HG03520 (cell line): ENCODE data around the gene ARHGDIG.
"Not testable (repeated sequence)": the region's sequence is repeated elsewhere in the genome, so short reads cannot be mapped to it uniquely, and the experiment has no call there.

Source experiments
- ATAC-seq: cut with Tn5 transposase; IDR thresholded peaks from one replicate; pipeline ENCODE4 v1.9.1; 2021; ENCODE audit warnings: mild to moderate bottlenecking, moderate library complexity; ENCODE audit not compliant: unreplicated experiment

The ARHGDIG gene

GRCh38 chr16:263182-263774, 17.1 kb upstream of the ARHGDIG start:
- no peak for ATAC-seq

- ATAC-seq: no peak
Measured at GRCh38 chr16:263944-264343, 16.4 kb upstream of the ARHGDIG start.

- no peak for ATAC-seq
Measured at GRCh38 chr16:264440-264951, 15.9 kb upstream of the ARHGDIG start.

- no peak for ATAC-seq
Measured at GRCh38 chr16:265002-265529, 15.3 kb upstream of the ARHGDIG start.

- ATAC-seq: no peak
Measured at GRCh38 chr16:265711-266110, 14.7 kb upstream of the ARHGDIG start.

GRCh38 chr16:266258-267164, 13.9 kb upstream of the ARHGDIG start:
- ATAC-seq: no peak

GRCh38 chr16:267562-267961, 12.8 kb upstream of the ARHGDIG start:
- ATAC-seq: not testable (repeated sequence)

GRCh38 chr16:268141-269053, 12.0 kb upstream of the ARHGDIG start:
- no peak for ATAC-seq

GRCh38 chr16:269061-269796, 11.2 kb upstream of the ARHGDIG start:
- no peak for ATAC-seq

- no peak for ATAC-seq
Measured at GRCh38 chr16:270381-271255, 9.8 kb upstream of the ARHGDIG start.

- ATAC-seq: no peak
Measured at GRCh38 chr16:272633-273546, 7.5 kb upstream of the ARHGDIG start.

- ATAC-seq: no peak
Measured at GRCh38 chr16:273547-274421, 6.6 kb upstream of the ARHGDIG start.

- no peak for ATAC-seq
Measured at GRCh38 chr16:275041-275641, 5.2 kb upstream of the ARHGDIG start.

- no peak for ATAC-seq
Measured at GRCh38 chr16:275786-276232, 4.6 kb upstream of the ARHGDIG start, which contains the start of gene RGS11. Gene RGS11 (minus strand): TSS chr16:275944. CDS start chr16:275911, 33 bp downstream.

GRCh38 chr16:276426-277077, 3.8 kb upstream of the ARHGDIG start:
- ATAC-seq: no peak

- ATAC-seq: no peak
Measured at GRCh38 chr16:278863-279366, 1.5 kb upstream of the ARHGDIG start.
